Activated B cell treated with CpG ODN at 0.5 μM for 24 hours (primary cell): Measurements from ENCODE around the gene RPP40. TPM values are rescaled to one million over a fixed set of nuclear protein-coding genes. Genes with fewer than 3 reads are reported as not detected.

Experiments used
- ATAC-seq: fragments of 200-7000 bp; cut with Tn5 transposase; one replicate; pipeline ENCODE4 v1.10.0; 2021; ENCODE audit warnings: low read depth, mild to moderate bottlenecking, moderate library complexity
- CTCF ChIA-PET: fragments of 350-600 bp; sonication (Branson Sonifier 250); formaldehyde crosslinking; loops from one replicate; lab custom pipeline; 2021; ENCODE audit warnings: antibody characterized with exemption; lab: Charles Lee
- POLR2A ChIA-PET: fragments of 350-600 bp; sonication (Branson Sonifier 250); formaldehyde crosslinking; loops from one replicate; lab custom pipeline; 2021; ENCODE audit warnings: antibody characterized with exemption; lab: Charles Lee
- DNase-seq: peaks from one replicate; pipeline ENCODE4 v3.0.0; 2022
- H3K27ac Mint-ChIP-seq: one replicate; pipeline ENCODE4 v1.8.0; 2020; ENCODE audit warnings: mixed read lengths
- H3K27me3 Mint-ChIP-seq: one replicate; pipeline ENCODE4 v1.8.0; 2021; ENCODE audit warnings: mixed read lengths
- H3K36me3 Mint-ChIP-seq: one replicate; pipeline ENCODE4 v1.8.0; 2021; ENCODE audit warnings: low read depth, mixed read lengths
- H3K4me1 Mint-ChIP-seq: one replicate; pipeline ENCODE4 v1.8.0; 2021; ENCODE audit warnings: mixed read lengths
- H3K4me3 Mint-ChIP-seq: one replicate; pipeline ENCODE4 v1.8.0; 2020; ENCODE audit warnings: mild to moderate bottlenecking, mixed read lengths
- H3K9me3 Mint-ChIP-seq: one replicate; pipeline ENCODE4 v1.8.0; 2020; ENCODE audit warnings: mixed read lengths
- CTCF ChIP-seq: fragments of 200-600 bp; IDR thresholded peaks from one replicate; pipeline ENCODE4 v1.8.0; 2022; ENCODE audit warnings: antibody characterized with exemption, mild to moderate bottlenecking
- intact Hi-C: fragments of 100-400 bp; cut with micrococcal nuclease; formaldehyde crosslinking; loops from one replicate; pipeline ENCODE4 v1.15.1; 2024
- total RNA-seq: library from RNA; stranded (reverse); gene quantifications from 2 replicates; pipeline ENCODE4 v1.2.3, GENCODE V29; 2022

The RPP40 gene
- total RNA-seq, 1 donor from 2014 or later = 7.1 TPM

- Mint-ChIP-seq H3K27me3 (no peaks in the 10 kb centered on the region), H3K4me1 (no peaks in the 10 kb centered on the region), H3K9me3 (no peaks in the 10 kb centered on the region), H3K4me3 (no peak overlapping the region), H3K36me3 (peaks cover 84% of the 10 kb centered on the region), H3K27ac (no peak overlapping the region)
- DNase-seq = no peak
- intact Hi-C loops = no loop called here
- no peak for ATAC-seq
- TF ChIP-seq CTCF = no peak
- ChIA-PET CTCF (no interaction called here), POLR2A (no interaction called here)
These were observed 52.9 kb downstream of the RPP40 start for GRCh38 chr6:4950836-4951533.

- ATAC-seq = no peak
- no peaks in the 10 kb centered on the region for H3K4me1 Mint-ChIP-seq
- ChIA-PET CTCF (no interaction called here), POLR2A (interaction anchor here (0.6 kb wide), 1 partner anchor 353 kb away, joined by 3 read pairs; no protein-coding TSS in a partner anchor)
- no peak for TF ChIP-seq CTCF
- no peak for DNase-seq
- intact Hi-C loops = no loop called here
- H3K27ac Mint-ChIP-seq = no peak overlapping the region
- no peaks in the 10 kb centered on the region for H3K27me3 Mint-ChIP-seq
- H3K4me3 Mint-ChIP-seq = no peak overlapping the region
- peaks cover 84% of the 10 kb centered on the region for H3K36me3 Mint-ChIP-seq
- no peaks in the 10 kb centered on the region for H3K9me3 Mint-ChIP-seq
These were observed 53.8 kb downstream of the RPP40 start for GRCh38 chr6:4950076-4950475.

GRCh38 chr6:4948781-4949450 is 54.9 kb downstream of the RPP40 start:
- Mint-ChIP-seq H3K36me3 (peaks cover 87% of the 10 kb centered on the region), H3K4me1 (no peaks in the 10 kb centered on the region), H3K9me3 (no peaks in the 10 kb centered on the region), H3K27ac (no peak overlapping the region), H3K4me3 (no peak overlapping the region), H3K27me3 (no peaks in the 10 kb centered on the region)
- DNase-seq (no peak), ATAC-seq (no peak)
- no peak for TF ChIP-seq CTCF
- ChIA-PET POLR2A (no interaction called here), CTCF (no interaction called here)
- intact Hi-C loops = no loop called here

- intact Hi-C loops = no loop called here
- H3K27ac Mint-ChIP-seq = no peak overlapping the region
- no peaks in the 10 kb centered on the region for H3K9me3 Mint-ChIP-seq
These were observed 56.1 kb downstream of the RPP40 start for GRCh38 chr6:4947716-4948115.

More at GRCh38 chr6:4947716-4948115, 56.1 kb downstream of the RPP40 start:
- Mint-ChIP-seq H3K4me1 (no peaks in the 10 kb centered on the region), H3K27me3 (no peaks in the 10 kb centered on the region), H3K4me3 (no peak overlapping the region), H3K36me3 (peaks cover 88% of the 10 kb centered on the region)
- CTCF ChIA-PET = interaction anchor here (1.1 kb wide), 1 partner anchor 83 kb away, joined by 3 read pairs; no protein-coding TSS in a partner anchor
- TF ChIP-seq CTCF = no peak
- DNase-seq (no peak), ATAC-seq (no peak)
- POLR2A ChIA-PET = no interaction called here
